SH-SY5Y (cell line): ENCODE data around the gene MYCN.

Experiments
- GATA2 ChIP-seq: IDR thresholded peaks from 2 replicates; pipeline ENCODE4 v1.6.1; 2011; ENCODE audit warnings: mild to moderate bottlenecking, low read depth, low read length
- GATA3 ChIP-seq: IDR thresholded peaks from 2 replicates; pipeline ENCODE4 v1.6.1; 2011; ENCODE audit warnings: low read depth, mild to moderate bottlenecking, low read length, moderate library complexity

DNA sequence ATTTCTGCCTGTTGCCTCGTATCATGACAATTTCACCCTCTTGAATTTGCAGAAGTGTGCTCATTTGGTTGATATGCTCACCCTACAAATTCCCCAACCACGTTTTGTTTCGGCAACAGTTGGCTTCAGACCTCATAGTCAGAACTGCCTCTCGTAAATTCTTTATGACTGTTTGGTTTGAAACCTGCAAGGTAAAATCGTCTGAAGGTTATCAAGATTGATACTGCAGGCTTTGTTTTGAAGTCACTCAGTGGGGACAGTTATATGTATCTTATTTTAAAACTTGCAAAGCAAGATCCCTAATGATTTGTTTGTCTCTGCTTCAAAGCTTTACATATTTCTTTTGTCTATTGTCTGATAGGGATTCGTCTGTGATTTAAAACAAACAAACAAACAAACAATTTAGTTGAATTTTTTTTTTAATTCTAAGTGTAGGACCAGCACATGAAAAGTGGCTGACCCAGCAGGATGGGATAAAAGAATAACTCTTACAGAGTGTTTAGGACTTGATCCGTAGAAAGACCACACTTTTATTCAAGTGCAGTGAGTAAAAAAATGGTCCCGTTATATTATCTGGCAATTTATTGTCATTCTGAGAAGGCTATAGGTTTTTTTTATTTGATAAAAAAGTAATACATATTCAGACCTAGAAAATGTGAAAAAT is 45.7 kb upstream of the MYCN start:
- TF ChIP-seq GATA2 (no peak), GATA3 (no peak)
